ENCODE measurements around the gene DHX35.
A peak's percentile ranks its signal among the peaks of the same experiment; 100 is the strongest.

DHX35 gene

DNA sequence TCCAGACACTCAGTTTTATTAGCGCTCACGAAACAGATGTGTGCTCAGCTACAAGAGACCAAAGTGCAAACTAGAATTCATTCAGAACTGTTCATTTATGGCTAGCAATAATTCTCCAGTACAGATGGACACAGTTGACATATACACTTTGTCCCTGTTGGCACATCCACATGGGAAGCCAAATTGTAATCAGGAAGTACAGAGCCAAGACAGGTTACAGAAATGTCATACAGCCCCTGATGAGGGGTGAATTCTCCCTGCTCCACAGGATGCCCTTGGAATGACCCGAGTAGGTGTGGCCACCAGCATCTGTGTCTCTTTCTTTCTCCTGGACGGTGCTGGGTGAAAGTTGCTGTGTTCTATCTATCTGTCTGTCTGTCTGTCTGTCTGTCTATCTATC lies 7.6 kb downstream of the DHX35 start:
- DNase-seq (ENCODE audit: low read depth), result no peak
- in situ Hi-C loops (cut with HindIII; ENCODE audit: low sequenced_read_pairs), result no loop called here
- H3K4me3 ChIP-seq (ENCODE audit: low read depth, low read length), result no peak overlapping the region
- TF ChIP-seq, protein P1, sequence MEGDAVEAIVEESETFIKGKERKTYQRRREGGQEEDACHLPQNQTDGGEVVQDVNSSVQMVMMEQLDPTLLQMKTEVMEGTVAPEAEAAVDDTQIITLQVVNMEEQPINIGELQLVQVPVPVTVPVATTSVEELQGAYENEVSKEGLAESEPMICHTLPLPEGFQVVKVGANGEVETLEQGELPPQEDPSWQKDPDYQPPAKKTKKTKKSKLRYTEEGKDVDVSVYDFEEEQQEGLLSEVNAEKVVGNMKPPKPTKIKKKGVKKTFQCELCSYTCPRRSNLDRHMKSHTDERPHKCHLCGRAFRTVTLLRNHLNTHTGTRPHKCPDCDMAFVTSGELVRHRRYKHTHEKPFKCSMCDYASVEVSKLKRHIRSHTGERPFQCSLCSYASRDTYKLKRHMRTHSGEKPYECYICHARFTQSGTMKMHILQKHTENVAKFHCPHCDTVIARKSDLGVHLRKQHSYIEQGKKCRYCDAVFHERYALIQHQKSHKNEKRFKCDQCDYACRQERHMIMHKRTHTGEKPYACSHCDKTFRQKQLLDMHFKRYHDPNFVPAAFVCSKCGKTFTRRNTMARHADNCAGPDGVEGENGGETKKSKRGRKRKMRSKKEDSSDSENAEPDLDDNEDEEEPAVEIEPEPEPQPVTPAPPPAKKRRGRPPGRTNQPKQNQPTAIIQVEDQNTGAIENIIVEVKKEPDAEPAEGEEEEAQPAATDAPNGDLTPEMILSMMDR (IDR thresholded peaks at IDR 0.05; ENCODE audit: low read depth, low read length, missing control alignments), result no peak

DNA sequence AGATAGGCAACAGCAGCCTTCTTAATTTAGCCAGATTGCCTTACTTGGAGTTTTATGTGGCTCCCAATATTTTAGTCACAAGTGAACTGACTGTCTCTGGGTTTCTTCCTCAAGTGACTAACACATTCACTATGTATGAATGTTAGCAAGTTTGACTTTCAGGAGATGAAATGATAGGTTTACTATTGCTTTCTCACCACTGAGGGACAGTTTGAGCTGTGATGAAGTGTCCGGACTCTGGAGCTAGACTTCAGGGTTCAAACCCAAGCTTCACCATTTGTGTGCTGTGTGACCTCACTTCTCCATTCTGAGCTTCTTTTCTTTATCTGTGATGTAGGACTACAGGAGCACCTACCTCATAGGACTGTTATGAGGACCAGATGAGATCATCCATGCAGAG lies 8.2 kb downstream of the DHX35 start:
- in situ Hi-C loops (cut with HindIII; ENCODE audit: low sequenced_read_pairs), result no loop called here
- TF ChIP-seq, protein P1 (IDR thresholded peaks at IDR 0.05; ENCODE audit: low read depth, low read length, missing control alignments), result no peak
- DNase-seq (ENCODE audit: low read depth), result no peak
- no peak overlapping the region for H3K4me3 ChIP-seq (ENCODE audit: low read depth, low read length)

DNA sequence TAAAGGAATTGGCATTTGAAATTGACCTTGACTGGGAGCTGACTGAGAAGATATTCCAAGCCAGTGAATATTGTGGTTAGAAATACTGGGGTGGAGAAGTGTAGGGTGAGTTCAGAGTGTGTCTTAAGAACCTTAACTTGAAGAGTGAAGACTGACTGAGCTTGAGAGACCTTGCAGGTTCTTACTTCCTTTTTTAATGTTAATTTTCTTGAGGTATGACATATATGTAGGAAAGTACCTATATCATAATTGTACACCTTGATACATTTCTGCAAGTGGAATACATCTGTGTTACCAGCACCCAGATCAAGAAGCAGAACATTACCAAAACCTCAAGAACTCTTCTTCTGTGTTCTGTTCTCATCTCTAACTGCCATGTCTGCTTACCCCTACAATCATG lies 11.0 kb downstream of the DHX35 start:
- TF ChIP-seq, protein P1 (IDR thresholded peaks at IDR 0.05; ENCODE audit: low read depth, low read length, missing control alignments), result no peak
- in situ Hi-C loops (cut with HindIII; ENCODE audit: low sequenced_read_pairs), result no loop called here
- DNase-seq (ENCODE audit: low read depth), result no peak
- H3K4me3 ChIP-seq (ENCODE audit: low read depth, low read length), result no peak overlapping the region

DNA sequence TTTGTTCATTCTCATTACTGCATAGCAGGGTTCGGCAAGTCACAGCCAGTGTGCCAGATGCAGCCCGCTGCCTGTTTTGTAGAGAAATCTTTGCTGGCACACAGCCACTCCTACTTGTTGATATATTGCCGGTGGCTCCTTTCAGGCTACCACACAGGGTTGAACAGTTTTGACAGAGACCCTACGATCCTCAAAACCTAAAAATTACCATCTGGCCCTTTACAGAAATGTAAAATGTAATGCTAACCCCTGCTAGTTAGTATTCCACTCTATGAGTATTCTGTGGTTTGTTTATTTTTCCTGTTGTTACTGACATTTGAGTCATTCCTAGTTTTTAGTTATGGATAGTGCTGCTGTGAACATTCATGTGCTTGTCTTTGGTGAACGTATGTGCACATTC lies 11.5 kb downstream of the DHX35 start:
- peak; percentile 33 for DNase-seq (ENCODE audit: low read depth)
- TF ChIP-seq, protein P1 (IDR thresholded peaks at IDR 0.05; ENCODE audit: low read depth, low read length, missing control alignments), result no peak
- no peak overlapping the region for H3K4me3 ChIP-seq (ENCODE audit: low read depth, low read length)
- in situ Hi-C loops (cut with HindIII; ENCODE audit: low sequenced_read_pairs), result no loop called here

DNA sequence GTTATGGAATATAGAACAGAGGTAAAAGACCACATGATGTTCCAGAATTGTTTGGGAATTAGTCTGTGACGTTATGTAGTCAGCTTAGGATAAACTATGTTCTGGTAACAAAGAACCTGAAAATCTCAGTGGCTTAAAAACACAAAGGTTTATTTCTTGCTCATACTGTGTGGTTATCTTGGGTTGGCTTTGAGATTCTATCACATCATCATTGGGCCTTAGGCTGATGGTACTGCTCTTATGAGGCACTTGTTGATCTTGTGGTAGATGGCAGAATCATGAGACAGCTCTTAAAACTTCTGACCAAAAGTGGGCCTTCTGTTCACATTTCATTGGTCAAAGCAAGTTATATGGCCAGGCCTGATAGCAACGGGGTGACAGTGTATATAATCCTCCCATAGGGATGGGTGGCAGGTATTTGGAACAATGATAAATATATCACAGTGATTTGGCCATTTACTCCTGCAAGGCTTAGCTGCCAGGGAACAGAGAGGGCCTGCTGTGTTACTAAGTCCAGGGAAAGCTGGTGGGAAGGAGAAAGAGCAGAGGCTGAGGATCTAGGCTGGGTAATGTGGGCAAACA lies 13.5 kb downstream of the DHX35 start:
- TF ChIP-seq, protein P1 (IDR thresholded peaks at IDR 0.05; ENCODE audit: low read depth, low read length, missing control alignments), result no peak
- no peak for DNase-seq (ENCODE audit: low read depth)
- in situ Hi-C loops (cut with HindIII; ENCODE audit: low sequenced_read_pairs), result no loop called here
- H3K4me3 ChIP-seq (ENCODE audit: low read depth, low read length), result no peak overlapping the region

DNA sequence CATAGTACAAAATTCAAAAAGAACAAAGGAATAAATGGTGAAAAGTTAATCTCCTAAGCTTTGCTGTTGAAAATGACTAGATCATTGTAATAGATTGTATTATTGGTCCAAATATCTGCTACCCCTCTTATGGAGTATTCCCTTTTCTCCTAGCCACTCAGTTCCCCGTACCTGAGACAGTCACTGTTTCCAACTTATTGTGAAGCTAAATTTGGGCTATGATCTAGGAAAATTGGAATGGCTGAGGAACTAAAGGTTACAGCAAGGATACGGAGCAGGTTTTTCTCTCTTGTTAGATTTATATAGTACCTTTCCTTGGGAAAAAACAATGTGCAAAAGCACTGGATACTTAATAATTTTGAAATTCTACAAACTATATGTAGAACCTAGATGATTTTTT lies 17.3 kb downstream of the DHX35 start:
- TF ChIP-seq, protein P1 (IDR thresholded peaks at IDR 0.05; ENCODE audit: low read depth, low read length, missing control alignments), result no peak
- DNase-seq (ENCODE audit: low read depth), result no peak
- in situ Hi-C loops (cut with HindIII; ENCODE audit: low sequenced_read_pairs), result no loop called here
- no peak overlapping the region for H3K4me3 ChIP-seq (ENCODE audit: low read depth, low read length)

All from astrocyte of the cerebellum (primary cell).